ENCODE data around the gene HLCS.

HLCS gene

DNA sequence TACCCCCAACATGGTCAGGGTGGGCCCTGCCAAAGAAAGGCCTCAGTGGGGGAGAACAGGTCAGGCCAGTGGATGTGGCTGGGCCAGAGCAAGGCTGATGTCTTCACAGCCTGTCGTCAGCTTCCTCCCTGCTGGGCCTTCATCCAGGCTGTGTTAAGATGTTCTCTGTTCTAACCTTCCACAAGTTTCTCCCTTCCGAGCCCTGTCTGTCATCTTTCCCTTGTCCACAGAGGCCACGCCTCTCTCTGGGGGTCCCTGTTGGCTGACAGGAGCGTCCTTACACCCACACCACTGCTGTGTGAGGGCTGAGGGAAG lies 231.3 kb downstream of the HLCS start:
- no peak overlapping the region for H3K4me3 ChIP-seq (ENCODE audit: low read length)
- no CpG with 5 or more reads among the region's 4 CpGs for WGBS (ENCODE audit: insufficient coverage, insufficient read length)
- no peak for DNase-seq (ENCODE audit: low read depth, low spot score)
- no peaks in the 10 kb centered on the region for H3K36me3 ChIP-seq (ENCODE audit: control insufficient read depth, insufficient read depth, low read length)
- 0 out of 2 replicates have a peak, but pooled peaks cover 1% of the 10 kb centered on the region for H3K27me3 ChIP-seq (ENCODE audit: control insufficient read depth, insufficient read depth, low read length)
- H3K9me3 ChIP-seq (ENCODE audit: control insufficient read depth, insufficient read depth, low read length): no peaks in the 10 kb centered on the region
- no peak overlapping the region for H3K27ac ChIP-seq (ENCODE audit: low read length)
- H3K4me1 ChIP-seq (ENCODE audit: control insufficient read depth, insufficient read depth, low read length): no peaks in the 10 kb centered on the region

DNA sequence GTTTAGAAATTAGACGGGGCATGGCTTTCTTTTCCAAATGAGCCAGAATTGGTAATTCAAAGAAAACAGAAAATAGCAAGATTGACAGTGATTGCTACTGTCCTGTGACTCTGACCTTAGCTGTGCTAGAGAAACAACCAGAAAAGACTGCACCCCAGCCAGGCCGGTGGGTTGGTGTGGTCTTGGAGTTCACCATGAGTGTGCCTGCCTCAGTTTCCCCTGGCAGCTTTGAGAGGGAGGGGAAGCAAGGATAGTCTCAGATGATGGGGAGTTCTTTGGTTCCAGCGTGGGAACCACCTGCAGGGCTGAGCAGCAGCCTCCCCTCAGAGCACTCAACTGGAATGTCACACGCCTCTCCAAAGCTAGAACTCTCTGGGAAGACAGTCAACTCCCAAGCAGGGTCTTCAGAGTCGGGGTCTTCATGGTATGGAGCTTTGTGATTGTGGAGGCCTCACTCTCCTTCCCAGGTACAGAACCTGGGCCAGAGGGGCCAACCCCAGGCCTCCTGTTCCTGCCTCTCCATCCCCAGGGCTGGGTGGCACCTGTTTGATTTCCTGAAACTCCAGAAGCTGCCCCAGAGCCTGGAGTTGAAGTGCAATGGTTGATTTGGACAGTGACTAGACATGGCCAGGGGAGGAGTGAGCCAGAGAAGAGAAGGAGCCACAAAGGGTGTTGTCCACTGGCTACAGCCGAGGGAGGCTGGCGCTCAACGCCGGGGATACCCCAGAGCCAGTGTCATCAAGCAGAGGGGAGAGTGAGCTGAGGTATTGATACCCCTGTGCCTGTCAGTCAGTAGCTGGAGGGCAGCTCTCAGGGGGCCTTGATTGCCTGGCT lies 231.9 kb downstream of the HLCS start:
- no peaks in the 10 kb centered on the region for H3K4me1 ChIP-seq (ENCODE audit: control insufficient read depth, insufficient read depth, low read length)
- no peaks in the 10 kb centered on the region for H3K9me3 ChIP-seq (ENCODE audit: control insufficient read depth, insufficient read depth, low read length)
- DNase-seq (ENCODE audit: low read depth, low spot score): no peak
- H3K27me3 ChIP-seq (ENCODE audit: control insufficient read depth, insufficient read depth, low read length): 0 out of 2 replicates have a peak, but pooled peaks cover 1% of the 10 kb centered on the region
- no peak overlapping the region for H3K27ac ChIP-seq (ENCODE audit: low read length)
- no CpG with 5 or more reads among the region's 9 CpGs for WGBS (ENCODE audit: insufficient coverage, insufficient read length)
- H3K36me3 ChIP-seq (ENCODE audit: control insufficient read depth, insufficient read depth, low read length): no peaks in the 10 kb centered on the region
- H3K4me3 ChIP-seq (ENCODE audit: low read length): no peak overlapping the region

DNA sequence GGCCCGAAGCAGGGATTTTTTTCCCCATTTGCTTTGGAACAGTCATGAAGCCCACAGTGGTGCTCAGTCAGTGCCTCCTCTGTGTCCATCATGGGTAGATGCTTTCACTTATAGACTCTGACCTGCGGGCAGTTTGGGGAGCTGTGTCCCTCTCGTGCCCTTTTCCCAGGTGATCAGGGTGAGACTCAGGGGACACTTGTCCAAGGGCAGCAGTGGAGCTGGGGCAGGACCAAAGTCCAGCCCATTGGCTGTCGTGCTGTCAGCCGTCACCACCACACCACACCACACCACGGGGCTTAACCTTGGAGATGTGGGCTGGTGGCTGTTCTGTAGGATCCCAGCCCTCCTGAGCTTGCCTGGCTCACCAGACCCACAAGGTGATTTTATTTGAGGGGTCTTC lies 232.6 kb downstream of the HLCS start:
- Histone ChIP-seq H3K36me3 (ENCODE audit: control insufficient read depth, insufficient read depth, low read length) (no peaks in the 10 kb centered on the region), H3K27me3 (ENCODE audit: control insufficient read depth, insufficient read depth, low read length) (0 out of 2 replicates have a peak, but pooled peaks cover 1% of the 10 kb centered on the region)
- WGBS (ENCODE audit: insufficient coverage, insufficient read length): no CpG with 5 or more reads among the region's 6 CpGs

GRCh38 chr21:36732761-36733160 lies 233.7 kb downstream of the HLCS start:
- Histone ChIP-seq H3K4me1 (ENCODE audit: control insufficient read depth, insufficient read depth, low read length) (no peaks in the 10 kb centered on the region; the same call in 1 of the 2 replicates), H3K4me3 (ENCODE audit: low read length) (no peak overlapping the region), H3K36me3 (ENCODE audit: control insufficient read depth, insufficient read depth, low read length) (no peaks in the 10 kb centered on the region), H3K9me3 (ENCODE audit: control insufficient read depth, insufficient read depth, low read length) (no peaks in the 10 kb centered on the region), H3K27me3 (ENCODE audit: control insufficient read depth, insufficient read depth, low read length) (0 out of 2 replicates have a peak, but pooled peaks cover 1% of the 10 kb centered on the region), H3K27ac (ENCODE audit: low read length) (no peak overlapping the region)
- DNase-seq (ENCODE audit: low read depth, low spot score): no peak
- WGBS (ENCODE audit: insufficient coverage, insufficient read length): no CpG with 5 or more reads among the region's 7 CpGs

More for the DNA sequence above, 232.6 kb downstream of the HLCS start:
- DNase-seq (ENCODE audit: low read depth, low spot score): no peak
- no peak overlapping the region for H3K4me3 ChIP-seq (ENCODE audit: low read length)
- H3K4me1 ChIP-seq (ENCODE audit: control insufficient read depth, insufficient read depth, low read length): no peaks in the 10 kb centered on the region
- no peaks in the 10 kb centered on the region for H3K9me3 ChIP-seq (ENCODE audit: control insufficient read depth, insufficient read depth, low read length)
- no peak overlapping the region for H3K27ac ChIP-seq (ENCODE audit: low read length)

- no CpG with 5 or more reads among the region's 14 CpGs for WGBS (ENCODE audit: insufficient coverage, insufficient read length)
- H3K27ac ChIP-seq (ENCODE audit: low read length): no peak overlapping the region
- no peaks in the 10 kb centered on the region; the same call in 1 of the 2 replicates for H3K4me1 ChIP-seq (ENCODE audit: control insufficient read depth, insufficient read depth, low read length)
- H3K27me3 ChIP-seq (ENCODE audit: control insufficient read depth, insufficient read depth, low read length): 0 out of 2 replicates have a peak, but pooled peaks cover 1% of the 10 kb centered on the region
- DNase-seq (ENCODE audit: low read depth, low spot score): no peak
- H3K9me3 ChIP-seq (ENCODE audit: control insufficient read depth, insufficient read depth, low read length): no peaks in the 10 kb centered on the region
- no peak overlapping the region for H3K4me3 ChIP-seq (ENCODE audit: low read length)
- no peaks in the 10 kb centered on the region for H3K36me3 ChIP-seq (ENCODE audit: control insufficient read depth, insufficient read depth, low read length)
Measured at GRCh38 chr21:36732217-36732616, 234.3 kb downstream of the HLCS start.

- Histone ChIP-seq H3K27ac (ENCODE audit: low read length) (no peak overlapping the region), H3K9me3 (ENCODE audit: control insufficient read depth, insufficient read depth, low read length) (no peaks in the 10 kb centered on the region), H3K4me1 (ENCODE audit: control insufficient read depth, insufficient read depth, low read length) (no peaks in the 10 kb centered on the region; the same call in 1 of the 2 replicates), H3K4me3 (ENCODE audit: low read length) (no peak overlapping the region), H3K27me3 (ENCODE audit: control insufficient read depth, insufficient read depth, low read length) (0 out of 2 replicates have a peak, but pooled peaks cover 1% of the 10 kb centered on the region), H3K36me3 (ENCODE audit: control insufficient read depth, insufficient read depth, low read length) (no peaks in the 10 kb centered on the region)
- WGBS (ENCODE audit: insufficient coverage, insufficient read length): no CpG with 5 or more reads among the region's 30 CpGs
- DNase-seq (ENCODE audit: low read depth, low spot score): no peak
Measured at GRCh38 chr21:36730291-36731281, 235.9 kb downstream of the HLCS start.

DNA sequence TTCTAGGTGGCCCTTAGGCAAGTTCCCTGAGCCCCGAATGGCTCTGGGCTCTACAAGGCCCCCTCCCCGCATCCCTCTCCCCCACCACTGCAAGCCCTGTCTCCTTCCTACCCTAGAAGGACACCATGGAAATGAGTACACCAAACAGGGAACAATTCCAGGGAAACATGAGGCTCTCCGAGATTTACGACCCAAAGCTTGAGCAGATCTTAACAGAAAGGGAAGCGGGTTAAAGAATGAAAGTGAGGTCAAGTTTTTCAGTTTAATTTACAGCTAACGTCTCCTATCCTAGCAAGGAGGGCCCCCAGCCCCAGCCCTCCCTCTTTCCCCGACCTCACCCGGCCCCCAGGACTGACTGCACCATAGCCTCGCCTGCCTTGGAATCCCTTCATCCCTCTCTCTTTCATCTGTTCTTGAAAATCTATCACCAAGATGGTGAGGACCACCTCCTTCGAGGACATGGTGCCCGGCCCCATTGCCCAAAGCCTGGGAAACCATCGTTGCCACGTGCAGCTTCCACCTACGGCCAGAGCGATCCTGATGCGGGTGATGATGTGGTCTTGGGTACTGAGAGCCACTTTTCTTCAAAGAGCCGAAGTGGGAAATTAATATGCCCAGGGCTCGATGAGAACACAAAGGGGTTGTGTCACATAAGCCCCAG lies 237.0 kb downstream of the HLCS start:
- Histone ChIP-seq H3K36me3 (ENCODE audit: control insufficient read depth, insufficient read depth, low read length) (no peaks in the 10 kb centered on the region), H3K4me3 (ENCODE audit: low read length) (no peak overlapping the region), H3K27ac (ENCODE audit: low read length) (no peak overlapping the region), H3K9me3 (ENCODE audit: control insufficient read depth, insufficient read depth, low read length) (no peaks in the 10 kb centered on the region), H3K4me1 (ENCODE audit: control insufficient read depth, insufficient read depth, low read length) (no peaks in the 10 kb centered on the region; the same call in 1 of the 2 replicates), H3K27me3 (ENCODE audit: control insufficient read depth, insufficient read depth, low read length) (0 out of 2 replicates have a peak, but pooled peaks cover 1% of the 10 kb centered on the region)
- DNase-seq (ENCODE audit: low read depth, low spot score): no peak
- no CpG with 5 or more reads among the region's 18 CpGs for WGBS (ENCODE audit: insufficient coverage, insufficient read length)

- Histone ChIP-seq H3K4me3 (ENCODE audit: low read length) (no peak overlapping the region), H3K36me3 (ENCODE audit: control insufficient read depth, insufficient read depth, low read length) (no peaks in the 10 kb centered on the region), H3K4me1 (ENCODE audit: control insufficient read depth, insufficient read depth, low read length) (no peaks in the 10 kb centered on the region; the same call in 1 of the 2 replicates), H3K27ac (ENCODE audit: low read length) (no peak overlapping the region), H3K9me3 (ENCODE audit: control insufficient read depth, insufficient read depth, low read length) (no peaks in the 10 kb centered on the region), H3K27me3 (ENCODE audit: control insufficient read depth, insufficient read depth, low read length) (0 out of 2 replicates have a peak, but pooled peaks cover 1% of the 10 kb centered on the region)
- WGBS (ENCODE audit: insufficient coverage, insufficient read length): no CpG with 5 or more reads among the region's 14 CpGs
- DNase-seq (ENCODE audit: low read depth, low spot score): no peak
Measured at GRCh38 chr21:36728371-36729111, 237.9 kb downstream of the HLCS start.

DNA sequence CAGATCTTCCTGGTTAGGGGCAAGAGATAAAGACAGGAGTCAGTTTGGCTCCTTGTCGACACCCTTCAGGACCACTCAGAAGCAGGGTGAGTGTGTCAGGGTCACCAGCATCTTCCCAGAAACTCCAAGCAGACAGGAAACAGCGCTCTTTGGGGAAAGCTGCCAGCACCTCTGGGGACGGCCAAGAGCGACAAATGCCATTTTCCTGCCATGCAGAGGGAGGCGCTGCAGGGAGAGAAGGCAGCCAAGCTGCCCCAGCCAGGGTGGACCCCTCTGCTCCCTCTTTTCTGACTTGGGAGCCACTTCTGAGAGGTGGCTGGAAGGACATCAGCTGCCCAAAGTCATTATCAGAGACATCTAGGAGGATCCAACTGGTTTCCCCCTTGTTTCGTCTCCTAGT lies 238.6 kb downstream of the HLCS start:
- no peaks in the 10 kb centered on the region; the same call in 1 of the 2 replicates for H3K4me1 ChIP-seq (ENCODE audit: control insufficient read depth, insufficient read depth, low read length)
- H3K27ac ChIP-seq (ENCODE audit: low read length): no peak overlapping the region
- WGBS (ENCODE audit: insufficient coverage, insufficient read length): no CpG with 5 or more reads among the region's 6 CpGs
- H3K4me3 ChIP-seq (ENCODE audit: low read length): no peak overlapping the region
- no peaks in the 10 kb centered on the region for H3K36me3 ChIP-seq (ENCODE audit: control insufficient read depth, insufficient read depth, low read length)
- 0 out of 2 replicates have a peak, but pooled peaks cover 1% of the 10 kb centered on the region for H3K27me3 ChIP-seq (ENCODE audit: control insufficient read depth, insufficient read depth, low read length)
- H3K9me3 ChIP-seq (ENCODE audit: control insufficient read depth, insufficient read depth, low read length): no peaks in the 10 kb centered on the region
- no peak for DNase-seq (ENCODE audit: low read depth, low spot score)

Measured in iPS DF 6.9 (cell line).